ENCODE data around the gene EFCAB14.
"Not testable (repeated sequence)": the region's sequence is repeated elsewhere in the genome, so short reads cannot be mapped to it uniquely, and the experiment has no call there.

DNA sequence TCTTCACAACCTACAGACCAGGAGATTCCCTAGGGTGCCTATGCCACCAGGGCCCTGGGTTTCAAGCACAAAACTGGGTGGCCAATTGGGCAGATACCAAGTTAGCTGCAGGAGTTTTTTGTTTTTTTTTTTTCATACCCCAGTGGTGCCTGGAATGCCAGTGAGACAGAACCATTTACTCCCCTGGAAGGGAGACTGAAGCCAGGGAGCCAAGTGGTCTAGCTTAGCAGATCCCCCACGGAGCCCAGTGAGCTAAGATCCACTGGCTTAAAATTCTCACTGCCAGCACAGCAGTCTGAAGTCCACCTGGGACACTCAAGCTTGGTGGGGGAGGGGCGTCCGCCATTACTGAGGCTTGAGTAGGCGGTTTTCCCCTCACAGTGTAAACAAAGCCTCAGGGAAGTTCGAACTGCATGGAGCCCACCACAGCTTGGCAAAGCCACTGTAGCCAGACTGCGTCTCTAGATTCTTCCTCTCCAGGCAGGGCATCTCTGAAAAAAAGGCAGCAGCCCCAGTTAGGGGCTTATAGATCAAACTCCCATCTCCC is 9.5 kb upstream of the EFCAB14 start:
- not testable (repeated sequence) for TF ChIP-seq SRF (IDR thresholded peaks at IDR 0.05; ENCODE audit: low read depth in 2 of 2, low read length in 2 of 2); POLR2A (IDR thresholded peaks at IDR 0.05; ENCODE audit: low read depth, low read length); RAD21 (IDR thresholded peaks at IDR 0.05; ENCODE audit: insufficient read depth, low read depth, low read length)
- TF ChIP-seq, protein P1, sequence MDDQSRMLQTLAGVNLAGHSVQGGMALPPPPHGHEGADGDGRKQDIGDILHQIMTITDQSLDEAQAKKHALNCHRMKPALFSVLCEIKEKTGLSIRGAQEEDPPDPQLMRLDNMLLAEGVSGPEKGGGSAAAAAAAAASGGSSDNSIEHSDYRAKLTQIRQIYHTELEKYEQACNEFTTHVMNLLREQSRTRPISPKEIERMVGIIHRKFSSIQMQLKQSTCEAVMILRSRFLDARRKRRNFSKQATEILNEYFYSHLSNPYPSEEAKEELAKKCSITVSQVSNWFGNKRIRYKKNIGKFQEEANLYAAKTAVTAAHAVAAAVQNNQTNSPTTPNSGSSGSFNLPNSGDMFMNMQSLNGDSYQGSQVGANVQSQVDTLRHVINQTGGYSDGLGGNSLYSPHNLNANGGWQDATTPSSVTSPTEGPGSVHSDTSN (IDR thresholded peaks at IDR 0.05; ENCODE audit: insufficient replicate concordance, low read depth, low read length), result not testable (repeated sequence)
